Endothelial cell of umbilical vein (primary cell): ENCODE measurements around the gene RIOX2. TPM values are rescaled to one million over a fixed set of nuclear protein-coding genes. Genes with fewer than 3 reads are reported as not detected.

Experiments
- BruUV-seq: library from RNA; stranded (reverse); fragments of 400-500 nt; replicated peaks from 2 replicates; lab custom pipeline; 2021; lab: Mats Ljungman, UMichigan
- CTCF ChIA-PET: fragments of 300-600, 350-600 bp; sonication (Branson Sonifier 250); formaldehyde crosslinking; loops from one replicate; lab custom pipeline; 2021; ENCODE audit warnings: antibody characterized with exemption, inconsistent platforms; lab: Charles Lee
- POLR2A ChIA-PET: fragments of 300-600, 350-600 bp; sonication (Branson Sonifier 250); formaldehyde crosslinking; loops from one replicate; lab custom pipeline; 2021; ENCODE audit warnings: antibody characterized with exemption, inconsistent platforms; lab: Charles Lee
- DNase-seq: peaks from one replicate; pipeline ENCODE4 v3.0.0-alpha.2; 2011; ENCODE audit warnings: low read depth, low spot score
- FAIRE-seq: peaks from 2 replicates; lab custom pipeline; 2011; peaks lifted over from hg19 to GRCh38; lab: Jason Lieb, UNC
- H2AFZ ChIP-seq: 2 replicates; pipeline ENCODE4 v1.6.0; 2012; ENCODE audit warnings: low read depth, low read length, control low read depth, inconsistent platforms
- H3K27ac ChIP-seq: 2 replicates; pipeline ENCODE4 v1.5.1; 2011; ENCODE audit warnings: low read depth, mild to moderate bottlenecking, control low read depth, low read length, moderate library complexity; ENCODE audit not compliant: insufficient read depth
- H3K27me3 ChIP-seq, 2 experiments: 2 replicates each; pipeline versions ENCODE4 v1.6.0 to v1.6.1; 2011; ENCODE audit warnings: low read length in 2 of 2, mixed read lengths in 1 of 2; ENCODE audit not compliant: control insufficient read depth in 2 of 2, insufficient read depth in 2 of 2
- H3K36me3 ChIP-seq, 2 experiments: 2 replicates in 1 of 2; 3 replicates in 1 of 2; pipeline ENCODE4 v1.5.1; 2011; ENCODE audit warnings: low read length in 2 of 2, mild to moderate bottlenecking in 1 of 2, moderate library complexity in 1 of 2; ENCODE audit not compliant: control insufficient read depth in 2 of 2, insufficient read depth in 2 of 2; ENCODE audit errors: extremely low read depth in 1 of 2
- H3K4me1 ChIP-seq: 3 replicates; pipeline ENCODE4 v1.5.1; 2011; ENCODE audit warnings: mild to moderate bottlenecking, low read length; ENCODE audit not compliant: control insufficient read depth, insufficient read depth; ENCODE audit errors: extremely low read depth
- H3K4me2 ChIP-seq: 2 replicates; pipeline ENCODE4 v1.6.1; 2011; ENCODE audit warnings: low read length, control low read depth, mixed read lengths; ENCODE audit not compliant: insufficient read depth
- H3K4me3 ChIP-seq, 3 experiments: fragments of 200-600 bp in 1 of 3; sonication (generic), shearing (Covaris generic) in 1 of 3; replicated peaks in 1 of 3; 2 replicates each; pipeline ENCODE4 v1.5.1; 2011 to 2016; ENCODE audit warnings: control low read depth in 3 of 3, low read length in 3 of 3, mild to moderate bottlenecking in 2 of 3, inconsistent platforms in 1 of 3, low read depth in 1 of 3, moderate library complexity in 1 of 3; ENCODE audit not compliant: insufficient read depth in 1 of 3
- H3K79me2 ChIP-seq: 2 replicates; pipeline ENCODE4 v1.6.0; 2012; ENCODE audit warnings: low read length, inconsistent platforms; ENCODE audit not compliant: control insufficient read depth, insufficient read depth
- H3K9ac ChIP-seq: replicated peaks from 2 replicates; pipeline ENCODE3; 2011; ENCODE audit warnings: low read length, control low read depth; ENCODE audit not compliant: insufficient read depth; ENCODE audit errors: extremely low read depth
- H3K9me1 ChIP-seq: replicated peaks from 3 replicates; pipeline ENCODE4 v1.6.0; 2011; ENCODE audit warnings: mild to moderate bottlenecking, low read length; ENCODE audit not compliant: control insufficient read depth, insufficient read depth; ENCODE audit errors: extremely low read depth
- H3K9me3 ChIP-seq: replicated peaks from 2 replicates; pipeline ENCODE4 v1.5.1; 2012; ENCODE audit warnings: low read length, inconsistent platforms; ENCODE audit not compliant: control insufficient read depth, insufficient read depth
- H4K20me1 ChIP-seq: replicated peaks from 2 replicates; pipeline ENCODE3; 2011; ENCODE audit warnings: mild to moderate bottlenecking, low read length; ENCODE audit not compliant: control insufficient read depth, insufficient read depth; ENCODE audit errors: extremely low read depth
- EZH2 ChIP-seq: IDR thresholded peaks from 2 replicates; pipeline ENCODE4 v1.6.1; 2012; ENCODE audit warnings: borderline replicate concordance, low read depth, mild to moderate bottlenecking, moderate library complexity, low read length, inconsistent platforms; ENCODE audit not compliant: severe bottlenecking
- FOS ChIP-seq: IDR thresholded peaks from 2 replicates; pipeline ENCODE4 v1.6.1; 2011; ENCODE audit warnings: mild to moderate bottlenecking, low read length, moderate library complexity, borderline replicate concordance; ENCODE audit not compliant: insufficient read depth
- GATA2 ChIP-seq: IDR thresholded peaks from 2 replicates; pipeline ENCODE4 v1.7.0; 2011; ENCODE audit warnings: low read depth, mild to moderate bottlenecking, moderate library complexity, mixed read lengths, low read length; ENCODE audit not compliant: insufficient read length, insufficient read depth
- JUN ChIP-seq: IDR thresholded peaks from 2 replicates; pipeline ENCODE4 v1.6.1; 2011; ENCODE audit warnings: borderline replicate concordance, low read depth; ENCODE audit not compliant: insufficient read length, insufficient read depth
- MYC ChIP-seq: IDR thresholded peaks from one replicate; pipeline ENCODE4 v1.6.1; 2011; ENCODE audit warnings: mild to moderate bottlenecking, low read depth, low read length
- POLR2A ChIP-seq: IDR thresholded peaks from 2 replicates; pipeline ENCODE4 v1.6.1; 2012; ENCODE audit warnings: low read depth, mild to moderate bottlenecking, control low read depth, low read length
- POLR2AphosphoS5 ChIP-seq: IDR thresholded peaks from 2 replicates; pipeline ENCODE4 v1.6.1; 2012; ENCODE audit warnings: low read depth, mild to moderate bottlenecking, control low read depth, low read length, moderate library complexity; ENCODE audit not compliant: insufficient read depth
- dilution Hi-C: fragments of 300-500 bp; cut with MboI; formaldehyde crosslinking; loops from one replicate; pipeline ENCODE4 v1.15.0; 2019; ENCODE audit warnings: low sequenced_read_pairs; ENCODE audit not compliant: extremely low pct_ligation_motif_present
- intact Hi-C: fragments of 100-400 bp; cut with micrococcal nuclease; formaldehyde crosslinking; loops from one replicate; pipeline ENCODE4 v1.10.0; 2022
- polyA plus RNA-seq, 4 experiments: library from polyadenylated mRNA; depleted of rRNA in 3 of 4; stranded (reverse) in 3 of 4; unstranded in 1 of 4; fragments of >200 nt; gene quantifications; 2 replicates each; pipeline versions ENCODE4 v1.2.1 to v1.2.3, GENCODE V29; 2011 to 2012; ENCODE audit warnings: missing spikeins in 1 of 4
- total RNA-seq: library from RNA; stranded (reverse); gene quantifications from 2 replicates; pipeline ENCODE4 v1.2.3, GENCODE V29; 2021
- TF ChIP-seq, protein P1 (sequence below), 2 donors: IDR thresholded peaks; 1 replicate in 1 of 2; 2 replicates in 1 of 2; pipeline ENCODE4 v1.5.1; 2011; ENCODE audit warnings: low read length in 2 of 2, mild to moderate bottlenecking in 2 of 2, moderate library complexity in 2 of 2, control low read depth in 1 of 2, inconsistent platforms in 1 of 2, low read depth in 1 of 2; ENCODE audit not compliant: insufficient read depth in 1 of 2; ENCODE audit errors: extremely low read depth in 1 of 2
- TF ChIP-seq, protein P2 (sequence below): IDR thresholded peaks from 2 replicates; pipeline ENCODE4 v1.6.1; 2011; ENCODE audit not compliant: insufficient read depth, insufficient read length

The RIOX2 gene
- total and polyA plus RNA-seq, 2 donors (not counting 3 experiments of a cell fraction or from before 2014, with no cell fraction given) = 14.5 to 30.5 TPM

GRCh38 chr3:97993526-97993925, 21.3 kb upstream of the RIOX2 start:
- H3K9ac ChIP-seq = no peak overlapping the region
- no peaks in the 10 kb centered on the region for H3K9me1 ChIP-seq
- no peak overlapping the region for H3K4me3 ChIP-seq
- H3K4me2 ChIP-seq = no peak overlapping the region
- H3K27ac ChIP-seq = no peak overlapping the region
- dilution Hi-C loops (no loop called here), intact Hi-C loops (no loop called here)
- POLR2A ChIA-PET = no interaction called here
- TF ChIP-seq FOS (no peak), GATA2 (no peak), JUN (no peak), MYC (no peak), POLR2A (no peak), EZH2 (no peak), POLR2AphosphoS5 (no peak)
- TF ChIP-seq, protein P1, sequence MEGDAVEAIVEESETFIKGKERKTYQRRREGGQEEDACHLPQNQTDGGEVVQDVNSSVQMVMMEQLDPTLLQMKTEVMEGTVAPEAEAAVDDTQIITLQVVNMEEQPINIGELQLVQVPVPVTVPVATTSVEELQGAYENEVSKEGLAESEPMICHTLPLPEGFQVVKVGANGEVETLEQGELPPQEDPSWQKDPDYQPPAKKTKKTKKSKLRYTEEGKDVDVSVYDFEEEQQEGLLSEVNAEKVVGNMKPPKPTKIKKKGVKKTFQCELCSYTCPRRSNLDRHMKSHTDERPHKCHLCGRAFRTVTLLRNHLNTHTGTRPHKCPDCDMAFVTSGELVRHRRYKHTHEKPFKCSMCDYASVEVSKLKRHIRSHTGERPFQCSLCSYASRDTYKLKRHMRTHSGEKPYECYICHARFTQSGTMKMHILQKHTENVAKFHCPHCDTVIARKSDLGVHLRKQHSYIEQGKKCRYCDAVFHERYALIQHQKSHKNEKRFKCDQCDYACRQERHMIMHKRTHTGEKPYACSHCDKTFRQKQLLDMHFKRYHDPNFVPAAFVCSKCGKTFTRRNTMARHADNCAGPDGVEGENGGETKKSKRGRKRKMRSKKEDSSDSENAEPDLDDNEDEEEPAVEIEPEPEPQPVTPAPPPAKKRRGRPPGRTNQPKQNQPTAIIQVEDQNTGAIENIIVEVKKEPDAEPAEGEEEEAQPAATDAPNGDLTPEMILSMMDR (IDR thresholded peaks at IDR 0.05; ENCODE audit: extremely low read depth in 1 of 2, insufficient read depth in 1 of 2, low read depth in 1 of 2, low read length in 2 of 2) = no peak
- TF ChIP-seq, protein P2, sequence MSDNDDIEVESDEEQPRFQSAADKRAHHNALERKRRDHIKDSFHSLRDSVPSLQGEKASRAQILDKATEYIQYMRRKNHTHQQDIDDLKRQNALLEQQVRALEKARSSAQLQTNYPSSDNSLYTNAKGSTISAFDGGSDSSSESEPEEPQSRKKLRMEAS = no peak
- no peaks in the 10 kb centered on the region for H3K4me1 ChIP-seq
- H3K79me2 ChIP-seq = no peaks in the 10 kb centered on the region
- no peaks in the 10 kb centered on the region for H3K9me3 ChIP-seq
- no peak for FAIRE-seq
- no peaks in the 10 kb centered on the region for H3K36me3 ChIP-seq
- H3K27me3 ChIP-seq = peaks cover 2 to 12% of the 10 kb centered on the region in 2 experiments
- CTCF ChIA-PET = interaction anchor here (1.5 kb wide), 1 partner anchor 8 kb away, joined by 3 read pairs; no protein-coding TSS in a partner anchor
- no TSS peak for BruUV-seq
- H2AFZ ChIP-seq = no peak overlapping the region
- no peaks in the 10 kb centered on the region for H4K20me1 ChIP-seq
- no peak for DNase-seq
